Skeletal muscle satellite cell (primary cell): ENCODE data around the gene DNAJB12.
A peak's percentile ranks its signal among the peaks of the same experiment; 100 is the strongest.
"Not testable (repeated sequence)": the region's sequence is repeated elsewhere in the genome, so short reads cannot be mapped to it uniquely, and the experiment has no call there.

Source experiments
- H3K27me3 ChIP-seq: 2 replicates; pipeline ENCODE4 v1.7.0; 2013; ENCODE audit warnings: low read length; ENCODE audit not compliant: control insufficient read depth, insufficient read depth
- H3K36me3 ChIP-seq: 2 replicates; pipeline ENCODE4 v1.7.0; 2013; ENCODE audit warnings: mild to moderate bottlenecking, control low read depth, low read length; ENCODE audit not compliant: insufficient read depth
- H3K4me1 ChIP-seq: 2 replicates; pipeline ENCODE4 v1.7.0; 2013; ENCODE audit warnings: low read length; ENCODE audit not compliant: control insufficient read depth, insufficient read depth
- H3K4me2 ChIP-seq: 2 replicates; pipeline ENCODE4 v1.7.0; 2013; ENCODE audit warnings: mild to moderate bottlenecking, low read length
- H3K4me3 ChIP-seq: 2 replicates; pipeline ENCODE4 v1.7.0; 2013; ENCODE audit warnings: low read length
- H3K9ac ChIP-seq: 2 replicates; pipeline ENCODE4 v1.7.0; 2013; ENCODE audit warnings: mild to moderate bottlenecking, low read depth, low read length, moderate library complexity
- H3K9me3 ChIP-seq: replicated peaks from 2 replicates; pipeline ENCODE4 v1.7.0; 2013; ENCODE audit warnings: mild to moderate bottlenecking, control low read depth, low read length

Gene DNAJB12

DNA sequence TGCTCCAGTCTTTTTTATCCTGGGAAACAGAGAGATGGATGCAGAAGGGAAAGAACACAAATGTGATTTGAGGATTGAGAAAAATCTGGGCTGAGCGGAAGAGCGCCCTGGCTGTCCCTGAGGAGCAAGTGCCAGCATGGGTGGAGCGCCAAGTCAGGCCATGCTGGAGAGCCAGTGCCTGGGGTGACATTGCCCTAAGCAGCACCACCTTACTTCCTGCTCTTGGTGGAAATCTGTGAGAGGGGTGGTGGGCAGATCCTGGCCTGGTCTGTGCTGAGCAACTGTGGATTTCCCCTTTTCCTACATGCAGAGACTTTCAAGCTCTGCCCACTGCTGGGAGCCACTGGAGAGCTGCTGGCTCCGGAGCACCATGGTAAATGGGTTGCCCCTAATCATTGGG is 44.1 kb downstream of the DNAJB12 start:
- Histone ChIP-seq H3K36me3 (no peaks in the 10 kb centered on the region), H3K9ac (no peak overlapping the region), H3K9me3 (no peaks in the 10 kb centered on the region), H3K4me3 (no peak overlapping the region), H3K4me1 (peaks cover 38% of the 10 kb centered on the region), H3K4me2 (no peak overlapping the region), H3K27me3 (no peaks in the 10 kb centered on the region)

DNA sequence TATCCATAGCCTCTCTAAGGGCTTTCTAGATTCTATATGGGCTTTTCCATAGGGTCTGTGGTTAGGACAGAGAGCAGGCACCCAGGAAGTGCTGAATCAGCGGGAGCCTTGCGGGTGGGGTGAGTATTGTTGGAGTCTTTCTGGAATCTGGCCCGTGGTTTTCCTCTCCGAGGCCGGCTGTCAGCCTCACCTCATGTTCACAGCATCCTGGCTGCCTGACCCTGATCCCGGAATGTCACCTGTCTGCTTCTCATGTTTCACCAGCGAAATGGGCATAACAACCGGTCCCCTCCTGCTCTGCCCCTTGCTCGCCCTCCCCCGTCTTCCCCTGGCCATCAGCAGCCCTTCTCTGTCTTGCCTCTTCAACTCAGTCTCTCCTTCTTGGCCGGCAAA is 44.5 kb downstream of the DNAJB12 start:
- Histone ChIP-seq H3K9me3 (no peaks in the 10 kb centered on the region), H3K4me2 (peak overlapping the region; percentile 23), H3K9ac (peak overlapping the region; percentile 7), H3K4me3 (no peak overlapping the region), H3K4me1 (peaks cover 34% of the 10 kb centered on the region), H3K36me3 (no peaks in the 10 kb centered on the region), H3K27me3 (no peaks in the 10 kb centered on the region)

DNA sequence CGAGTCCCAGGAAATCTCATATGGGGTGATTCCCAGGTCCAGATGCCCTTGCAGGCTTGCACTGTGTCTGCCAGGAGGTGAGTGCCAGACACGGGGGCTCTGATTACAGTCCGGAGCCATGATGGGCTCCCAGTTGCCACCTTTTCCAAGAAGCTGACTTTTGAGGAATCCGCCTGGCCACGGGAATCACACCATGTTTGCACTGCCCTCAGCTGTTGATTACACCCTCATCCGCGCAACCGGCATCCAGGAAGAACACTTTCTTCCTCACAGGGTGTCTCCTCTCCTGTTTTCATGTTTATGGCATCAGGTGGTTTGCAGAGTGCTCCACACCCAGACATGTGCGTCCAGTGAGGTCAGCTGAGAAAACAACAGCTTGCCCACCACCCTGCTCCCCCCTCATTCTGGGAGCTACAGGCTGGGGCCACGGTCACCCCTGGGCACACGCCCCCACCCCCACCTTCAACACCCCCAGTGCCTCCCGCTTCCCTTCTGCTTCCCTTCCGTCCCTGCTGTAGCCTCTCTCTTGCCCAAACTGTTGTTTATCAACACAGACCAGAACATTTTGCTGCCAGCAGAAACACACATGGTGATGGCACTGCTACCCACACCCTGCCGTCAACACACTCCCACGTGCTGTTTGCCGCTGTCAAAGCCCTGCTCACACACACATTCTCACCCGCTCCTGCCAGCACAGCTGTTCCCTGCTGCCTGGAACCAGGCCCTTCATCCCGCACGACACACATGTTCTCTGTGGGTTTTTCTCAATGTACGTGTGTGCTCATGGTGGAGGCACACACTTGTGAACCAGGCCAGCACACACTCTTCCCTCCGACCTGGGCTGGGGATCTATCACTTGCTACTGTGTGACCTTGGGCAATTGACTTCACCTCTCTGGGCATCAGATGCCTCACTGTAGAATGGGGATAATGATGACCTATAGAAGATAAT is 45.2 kb downstream of the DNAJB12 start:
- Histone ChIP-seq H3K4me1 (peaks cover 30% of the 10 kb centered on the region), H3K27me3 (no peaks in the 10 kb centered on the region), H3K4me2 (peak overlapping the region; percentile 23), H3K9me3 (no peaks in the 10 kb centered on the region), H3K4me3 (no peak overlapping the region), H3K36me3 (no peaks in the 10 kb centered on the region), H3K9ac (peak overlapping the region; percentile 7)

DNA sequence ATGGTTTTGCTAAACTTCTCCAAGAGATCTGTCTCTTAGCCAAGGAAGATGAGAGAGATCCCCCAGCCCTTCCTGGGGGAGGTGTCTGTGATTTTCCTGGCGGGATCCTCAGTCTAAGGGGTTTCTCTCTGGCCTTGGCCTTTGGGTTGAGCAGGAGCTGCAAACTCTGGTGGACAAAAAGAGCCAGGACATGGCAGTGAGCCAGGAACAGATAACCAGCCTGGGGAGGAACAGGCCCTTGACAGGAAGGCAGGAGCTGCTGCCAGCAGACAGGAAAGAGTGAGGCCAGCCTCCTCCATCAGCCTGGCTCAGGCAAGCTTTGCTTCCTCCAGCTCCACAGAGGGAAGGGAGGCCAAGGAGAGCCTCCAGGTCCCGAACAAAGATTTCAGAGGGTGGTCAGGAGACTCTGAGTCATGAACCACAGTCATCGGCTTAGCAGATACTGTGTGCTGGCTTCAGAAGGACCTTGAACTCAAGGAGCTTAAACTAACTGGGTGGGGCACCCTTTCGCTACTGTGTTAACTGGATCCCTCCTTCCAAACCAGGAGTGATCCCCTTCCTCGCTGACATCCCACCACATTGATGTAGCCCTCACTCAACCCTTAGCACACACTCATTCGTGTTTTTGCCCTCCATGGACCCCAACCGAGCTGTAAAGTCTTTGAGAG is 46.3 kb downstream of the DNAJB12 start:
- H3K36me3 ChIP-seq: no peaks in the 10 kb centered on the region

DNA sequence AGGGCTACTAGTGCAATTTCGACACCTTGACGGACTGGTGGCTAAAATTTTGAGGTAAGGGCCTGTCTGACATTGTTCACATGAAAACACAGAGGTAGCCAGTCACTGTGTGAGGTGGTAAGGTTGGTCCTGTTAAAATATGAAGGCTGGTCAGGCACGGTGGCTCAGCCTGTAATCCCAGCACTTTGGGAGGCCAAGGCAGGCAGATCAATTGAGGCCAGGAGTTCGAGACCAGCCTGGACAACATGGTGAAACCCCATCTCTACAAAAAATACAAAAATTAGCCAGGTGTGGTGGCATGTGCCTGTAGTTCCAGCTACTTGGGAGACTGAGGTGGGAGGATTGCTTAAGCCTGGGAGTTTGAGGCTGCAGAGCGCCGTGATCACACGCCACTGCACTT is 47.0 kb downstream of the DNAJB12 start:
- H3K4me3 ChIP-seq, H3K4me2 ChIP-seq, H3K9ac ChIP-seq, H3K27me3 ChIP-seq, H3K9me3 ChIP-seq, H3K36me3 ChIP-seq: not testable (repeated sequence)
- H3K4me1 ChIP-seq: peaks cover 30% of the 10 kb centered on the region

More for the DNA sequence above, 46.3 kb downstream of the DNAJB12 start:
- no peak overlapping the region for H3K4me3 ChIP-seq
- H3K27me3 ChIP-seq: no peaks in the 10 kb centered on the region
- H3K4me2 ChIP-seq: no peak overlapping the region
- peaks cover 30% of the 10 kb centered on the region for H3K4me1 ChIP-seq
- peak overlapping the region; percentile 16 for H3K9ac ChIP-seq
- H3K9me3 ChIP-seq: no peaks in the 10 kb centered on the region

DNA sequence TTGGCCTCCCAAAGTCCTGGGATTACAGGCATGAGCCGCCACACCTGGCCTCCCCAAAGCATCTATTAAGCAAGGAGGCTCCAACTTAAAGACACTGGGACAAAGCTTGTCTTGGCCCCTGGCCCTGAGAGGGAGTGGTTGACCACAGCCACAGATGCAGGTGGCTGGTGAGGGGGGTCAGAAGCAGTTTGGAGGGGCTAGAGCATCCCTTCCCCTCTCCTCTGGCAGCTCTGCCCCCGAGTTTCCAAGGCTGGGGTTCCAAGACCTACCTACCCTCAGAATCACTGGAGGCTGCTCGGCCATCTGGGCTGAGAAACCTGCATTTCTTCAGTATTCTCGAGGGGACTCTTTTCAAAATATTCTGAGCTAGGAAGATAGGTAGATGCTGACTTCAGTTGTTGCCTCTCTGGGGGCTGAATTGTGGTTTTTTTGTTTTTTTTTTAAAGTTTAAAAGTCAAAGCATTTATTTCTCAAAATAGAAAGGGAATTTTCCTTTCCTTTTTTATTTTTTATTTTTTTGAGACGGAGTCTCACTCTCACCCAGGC is 48.4 kb downstream of the DNAJB12 start:
- Histone ChIP-seq H3K27me3 (no peaks in the 10 kb centered on the region), H3K4me3 (no peak overlapping the region), H3K9ac (no peak overlapping the region), H3K36me3 (no peaks in the 10 kb centered on the region), H3K4me2 (no peak overlapping the region), H3K9me3 (no peaks in the 10 kb centered on the region), H3K4me1 (peaks cover 30% of the 10 kb centered on the region)

DNA sequence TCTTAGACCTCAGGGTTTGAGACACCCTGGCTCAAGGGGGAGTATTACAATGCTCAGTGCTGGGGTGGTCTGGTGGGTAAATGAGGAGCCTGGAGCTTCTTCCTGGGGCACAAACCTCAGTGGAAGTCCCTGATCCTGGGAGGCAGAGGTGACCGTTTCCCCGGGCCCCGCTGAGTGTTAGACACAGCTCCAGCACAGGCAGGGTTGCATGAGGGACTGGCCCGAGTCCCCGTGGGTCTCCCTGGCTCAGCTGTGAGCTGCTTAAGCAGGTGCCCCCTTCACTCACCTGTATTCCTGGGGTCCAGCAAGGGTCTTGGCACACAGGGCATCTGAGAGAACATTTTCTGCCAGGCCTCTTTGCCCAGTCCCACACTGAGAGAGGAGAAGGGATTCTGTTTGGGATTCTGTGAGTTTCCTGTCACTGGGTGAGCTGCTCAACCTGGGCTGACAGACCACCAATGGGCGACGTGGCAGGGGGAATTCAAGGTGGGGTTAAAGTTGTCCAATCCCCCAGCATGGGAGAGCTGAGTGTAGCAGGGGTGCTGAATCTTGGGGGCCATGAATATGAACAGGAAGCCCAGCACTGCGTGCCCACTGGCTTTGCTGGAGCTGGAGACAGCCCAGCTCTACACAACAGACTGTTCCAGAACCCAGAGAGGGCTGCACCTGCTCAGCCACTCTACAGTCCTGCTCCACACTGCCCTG is 51.1 kb downstream of the DNAJB12 start:
- Histone ChIP-seq H3K9ac (no peak overlapping the region), H3K4me2 (no peak overlapping the region), H3K36me3 (no peaks in the 10 kb centered on the region)

DNA sequence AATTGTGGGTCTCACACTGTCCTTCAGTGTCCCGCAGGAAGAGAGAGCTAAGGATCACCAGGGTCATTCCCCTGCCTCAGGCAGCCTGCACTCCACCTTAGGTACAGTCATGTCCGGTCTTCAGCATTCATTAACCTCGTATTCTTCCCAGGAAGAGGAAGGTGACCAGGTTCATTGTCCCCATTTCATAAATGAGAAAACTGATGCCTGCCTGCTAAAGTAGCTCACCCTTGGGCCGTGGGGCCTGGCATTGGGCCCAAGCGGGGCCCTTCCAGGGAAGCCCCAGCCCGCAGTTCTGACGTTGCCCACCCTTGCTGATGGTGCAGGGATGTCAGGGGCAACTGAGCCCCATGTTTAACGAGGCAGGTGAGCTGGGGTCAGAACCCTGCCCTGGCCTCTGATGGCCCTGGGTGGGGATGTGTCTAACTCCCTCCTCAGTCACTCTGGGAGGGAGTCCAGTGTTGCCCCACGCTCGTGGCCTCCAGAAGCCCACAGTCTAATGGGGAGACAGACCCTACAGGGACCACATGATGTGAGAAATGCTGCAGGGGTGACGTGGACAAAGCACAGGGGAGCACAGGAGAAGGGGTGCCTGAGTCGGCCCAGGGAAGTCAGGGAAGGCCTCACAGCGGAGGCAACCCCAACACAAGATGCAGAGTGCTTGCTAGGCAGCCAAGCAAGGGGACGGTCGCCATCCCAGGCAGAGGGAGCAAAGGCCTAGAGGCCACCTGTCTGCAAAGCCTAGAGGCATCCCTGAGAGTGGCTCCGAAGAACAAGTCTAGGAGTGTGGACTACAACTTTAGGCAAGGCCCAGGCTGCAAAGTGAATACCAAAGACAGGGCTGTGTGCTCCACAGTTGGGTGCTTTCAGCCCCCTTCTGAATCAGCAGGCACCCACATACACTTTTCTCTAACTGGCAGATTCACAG is 55.9 kb downstream of the DNAJB12 start:
- peak overlapping the region; percentile 77 for H3K4me3 ChIP-seq
- H3K9me3 ChIP-seq: no peaks in the 10 kb centered on the region
- no peaks in the 10 kb centered on the region for H3K36me3 ChIP-seq
- peaks cover 16% of the 10 kb centered on the region for H3K4me1 ChIP-seq
- peak overlapping the region; percentile 96 for H3K4me2 ChIP-seq
- no peaks in the 10 kb centered on the region for H3K27me3 ChIP-seq
- peak overlapping the region; percentile 88 for H3K9ac ChIP-seq

More for the DNA sequence above, 51.1 kb downstream of the DNAJB12 start:
- no peaks in the 10 kb centered on the region for H3K9me3 ChIP-seq
- peaks cover 6% of the 10 kb centered on the region for H3K4me1 ChIP-seq
- H3K4me3 ChIP-seq: no peak overlapping the region
- H3K27me3 ChIP-seq: no peaks in the 10 kb centered on the region

DNA sequence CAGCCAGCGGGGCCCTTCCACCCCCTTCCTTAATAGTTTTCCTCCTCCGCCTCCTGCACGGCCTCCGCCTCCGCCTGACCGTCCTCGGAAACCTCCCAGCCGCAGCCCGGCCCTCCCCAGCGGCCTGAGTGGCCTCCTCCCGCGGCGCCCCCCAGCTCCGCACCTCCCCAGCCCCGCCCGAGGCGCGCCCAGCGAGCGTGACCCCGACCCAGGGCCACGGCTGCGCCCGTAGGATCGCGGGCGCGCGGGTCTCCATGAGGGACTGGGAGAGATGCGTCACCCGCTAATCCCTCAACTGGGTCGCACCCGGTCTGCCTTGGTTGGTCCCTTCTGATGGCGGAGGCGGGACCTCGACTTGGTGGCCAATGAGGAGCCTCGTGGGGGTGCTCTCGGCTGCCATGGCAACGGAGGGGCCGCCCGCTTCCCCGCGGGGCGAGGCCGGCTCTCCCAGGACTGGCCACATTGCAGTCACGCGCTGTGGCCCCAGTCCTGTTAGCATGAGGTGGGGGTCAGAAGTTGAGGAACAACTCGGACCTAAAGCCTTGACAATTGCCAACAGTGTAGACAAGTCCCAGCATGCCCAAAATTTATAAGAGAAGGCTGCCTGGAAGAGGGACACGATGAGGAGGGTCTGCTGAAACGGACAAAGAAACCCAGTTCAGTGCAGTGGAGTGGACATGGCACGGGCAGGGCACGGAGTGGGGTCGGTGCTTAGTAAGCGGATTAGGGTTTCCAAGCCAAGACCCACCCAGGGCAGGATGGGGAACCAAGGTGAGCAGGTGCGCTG is 56.7 kb downstream of the DNAJB12 start:
- Histone ChIP-seq H3K4me2 (peak overlapping the region; percentile 96), H3K9ac (peak overlapping the region; percentile 88), H3K27me3 (no peaks in the 10 kb centered on the region), H3K36me3 (no peaks in the 10 kb centered on the region), H3K4me3 (peak overlapping the region; percentile 77), H3K4me1 (peaks cover 16% of the 10 kb centered on the region), H3K9me3 (no peaks in the 10 kb centered on the region)

DNA sequence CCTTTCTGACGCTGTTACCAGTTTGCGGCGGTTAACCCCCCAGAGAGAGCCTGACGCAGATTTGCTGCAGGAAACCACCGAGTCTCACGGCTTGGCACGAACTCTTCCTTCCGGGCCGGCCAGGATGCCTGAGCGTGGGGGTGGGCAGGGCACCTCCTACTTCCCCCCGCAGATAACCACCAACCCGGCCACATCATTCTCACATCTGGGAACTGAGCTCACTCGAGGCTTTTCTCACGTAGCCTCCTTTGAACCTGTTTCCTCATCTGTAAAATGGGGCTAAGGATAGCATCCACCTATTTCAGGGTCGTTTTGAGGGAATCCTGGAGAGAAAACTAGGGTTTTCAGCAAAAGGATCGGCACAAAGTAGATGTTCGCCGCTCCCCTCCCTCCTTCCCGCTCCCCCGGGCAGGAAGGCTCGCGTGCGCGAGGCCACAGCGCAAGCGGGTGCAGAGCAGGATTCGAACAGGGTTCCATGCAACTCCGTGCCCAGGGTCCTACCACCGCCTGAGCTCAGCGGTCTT is 57.4 kb downstream of the DNAJB12 start:
- peak overlapping the region; percentile 88 for H3K9ac ChIP-seq
- no peaks in the 10 kb centered on the region for H3K36me3 ChIP-seq
- no peaks in the 10 kb centered on the region for H3K9me3 ChIP-seq
- H3K27me3 ChIP-seq: no peaks in the 10 kb centered on the region
- peak overlapping the region; percentile 96 for H3K4me2 ChIP-seq
- H3K4me3 ChIP-seq: peak overlapping the region; percentile 77
- peaks cover 16% of the 10 kb centered on the region for H3K4me1 ChIP-seq
